NB4 (cell line): ENCODE measurements around the gene AKR7A3.

Experiments used
- CTCF ChIP-seq: IDR thresholded peaks from one replicate; pipeline ENCODE4 v1.5.1; 2012; ENCODE audit warnings: low read depth, low read length
- POLR2A ChIP-seq: IDR thresholded peaks from 2 replicates; pipeline ENCODE4 v1.6.1; 2011; ENCODE audit warnings: mild to moderate bottlenecking; ENCODE audit not compliant: insufficient read length; ENCODE audit errors: extremely low read depth

GRCh38 chr1:19337289-19337688, 48.7 kb upstream of the AKR7A3 start:
- TF ChIP-seq POLR2A (no peak), CTCF (no peak)
